GM12873 (cell line): ENCODE measurements around the gene ASB1.

ENCODE experiments used
- TF ChIP-seq, protein P1 (sequence below): IDR thresholded peaks from 2 replicates; pipeline ENCODE4 v1.5.1; 2012; ENCODE audit warnings: low read depth, mild to moderate bottlenecking, moderate library complexity, low read length, control low read depth; ENCODE audit not compliant: insufficient read depth; ENCODE audit errors: missing control alignments

The ASB1 gene

DNA sequence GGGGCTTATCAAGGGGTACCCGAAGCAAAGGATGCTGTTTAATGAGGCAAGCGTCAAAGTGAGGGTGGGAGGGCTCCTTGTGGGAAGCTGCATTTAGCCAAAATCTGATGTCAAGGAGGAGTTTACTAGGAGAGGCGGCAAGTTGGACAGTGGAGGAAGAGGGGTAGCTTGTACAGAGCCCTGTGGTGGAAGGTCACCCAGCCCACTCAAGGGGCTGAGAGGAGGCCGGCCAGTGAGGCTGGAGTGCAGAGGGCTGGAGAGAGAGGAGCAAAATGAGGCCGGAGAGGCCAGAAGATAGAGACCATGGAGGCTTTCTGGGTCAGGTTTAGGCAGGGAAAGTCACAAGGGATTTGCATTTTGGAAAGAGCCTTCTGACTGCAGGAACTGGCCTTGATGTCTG is 49.5 kb downstream of the ASB1 start:
- TF ChIP-seq, protein P1, sequence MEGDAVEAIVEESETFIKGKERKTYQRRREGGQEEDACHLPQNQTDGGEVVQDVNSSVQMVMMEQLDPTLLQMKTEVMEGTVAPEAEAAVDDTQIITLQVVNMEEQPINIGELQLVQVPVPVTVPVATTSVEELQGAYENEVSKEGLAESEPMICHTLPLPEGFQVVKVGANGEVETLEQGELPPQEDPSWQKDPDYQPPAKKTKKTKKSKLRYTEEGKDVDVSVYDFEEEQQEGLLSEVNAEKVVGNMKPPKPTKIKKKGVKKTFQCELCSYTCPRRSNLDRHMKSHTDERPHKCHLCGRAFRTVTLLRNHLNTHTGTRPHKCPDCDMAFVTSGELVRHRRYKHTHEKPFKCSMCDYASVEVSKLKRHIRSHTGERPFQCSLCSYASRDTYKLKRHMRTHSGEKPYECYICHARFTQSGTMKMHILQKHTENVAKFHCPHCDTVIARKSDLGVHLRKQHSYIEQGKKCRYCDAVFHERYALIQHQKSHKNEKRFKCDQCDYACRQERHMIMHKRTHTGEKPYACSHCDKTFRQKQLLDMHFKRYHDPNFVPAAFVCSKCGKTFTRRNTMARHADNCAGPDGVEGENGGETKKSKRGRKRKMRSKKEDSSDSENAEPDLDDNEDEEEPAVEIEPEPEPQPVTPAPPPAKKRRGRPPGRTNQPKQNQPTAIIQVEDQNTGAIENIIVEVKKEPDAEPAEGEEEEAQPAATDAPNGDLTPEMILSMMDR, result no peak

DNA sequence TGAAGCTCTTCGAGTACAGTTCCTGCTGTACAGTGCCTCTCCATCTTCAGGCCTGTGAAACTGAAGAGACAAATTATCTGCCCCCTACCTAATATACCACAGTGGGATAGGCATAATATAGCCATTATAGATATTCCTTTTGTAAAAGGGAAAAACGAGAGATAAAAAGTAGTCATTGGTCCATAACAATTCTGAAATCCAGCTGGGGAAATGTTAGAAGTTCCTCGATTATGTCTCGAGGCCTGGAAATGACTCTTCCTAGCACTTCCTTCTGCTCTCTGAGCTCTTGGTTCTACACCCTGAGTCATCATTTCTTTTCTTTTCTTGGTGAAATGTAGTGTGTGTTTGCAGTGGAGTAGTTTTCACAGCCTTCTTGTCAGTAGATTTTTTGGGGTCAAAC is 51.5 kb downstream of the ASB1 start:
- TF ChIP-seq, protein P1, result no peak

DNA sequence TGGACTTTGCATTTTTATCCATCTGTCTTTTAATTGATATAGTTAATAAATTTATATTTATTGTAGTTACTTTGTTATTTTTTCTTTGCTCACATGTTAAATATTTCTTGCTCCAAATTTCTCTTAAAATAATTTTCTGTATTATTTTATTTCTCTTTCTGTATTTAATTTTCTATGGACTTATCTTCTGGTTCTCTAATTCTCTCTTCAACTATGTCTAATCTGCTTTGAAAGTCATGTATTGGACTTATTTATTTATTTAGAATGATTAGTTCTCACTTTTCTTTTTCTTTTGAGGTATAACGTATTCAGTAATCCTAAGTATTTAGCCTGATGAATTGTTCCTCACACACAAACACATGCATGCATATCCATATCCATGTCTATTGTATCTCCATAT is 53.1 kb downstream of the ASB1 start:
- TF ChIP-seq, protein P1, result no peak

DNA sequence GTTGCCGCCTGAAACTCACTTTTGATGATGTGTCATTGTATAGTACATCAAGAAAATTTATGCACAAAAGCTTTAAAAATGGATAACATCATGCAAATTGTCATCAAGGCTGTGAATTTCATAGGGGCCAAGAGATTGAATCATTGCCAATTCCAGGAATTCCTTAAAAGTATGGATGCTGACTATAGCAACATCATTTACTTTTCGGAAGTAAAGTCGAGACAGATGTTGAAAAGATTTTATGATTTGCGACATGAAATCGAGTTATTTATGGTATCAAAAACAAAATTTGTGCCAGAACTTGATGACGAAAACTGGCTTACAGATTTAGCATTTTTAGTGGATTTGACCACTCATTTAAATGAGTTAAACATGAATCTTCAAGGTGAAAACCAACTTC is 56.3 kb downstream of the ASB1 start:
- TF ChIP-seq, protein P1, result no peak

DNA sequence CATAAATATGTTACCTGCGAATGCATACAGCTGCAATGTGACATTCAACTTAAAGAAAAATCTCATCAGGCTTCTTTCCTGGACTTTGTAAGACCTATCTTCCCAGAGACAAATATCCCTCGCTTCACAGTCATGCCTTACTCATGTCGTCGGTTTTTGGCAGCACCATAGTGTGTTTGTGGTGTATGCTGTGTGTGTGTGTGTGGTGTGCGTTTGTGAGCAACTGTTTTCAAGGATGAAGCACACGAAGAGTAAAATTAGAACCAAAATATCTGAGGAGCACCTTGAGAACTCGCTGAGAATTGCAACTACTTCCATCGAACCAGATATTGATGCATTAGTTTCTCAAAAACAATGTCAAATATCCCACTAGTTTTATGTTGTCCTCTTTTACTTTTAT is 56.9 kb downstream of the ASB1 start:
- TF ChIP-seq, protein P1, result no peak

DNA sequence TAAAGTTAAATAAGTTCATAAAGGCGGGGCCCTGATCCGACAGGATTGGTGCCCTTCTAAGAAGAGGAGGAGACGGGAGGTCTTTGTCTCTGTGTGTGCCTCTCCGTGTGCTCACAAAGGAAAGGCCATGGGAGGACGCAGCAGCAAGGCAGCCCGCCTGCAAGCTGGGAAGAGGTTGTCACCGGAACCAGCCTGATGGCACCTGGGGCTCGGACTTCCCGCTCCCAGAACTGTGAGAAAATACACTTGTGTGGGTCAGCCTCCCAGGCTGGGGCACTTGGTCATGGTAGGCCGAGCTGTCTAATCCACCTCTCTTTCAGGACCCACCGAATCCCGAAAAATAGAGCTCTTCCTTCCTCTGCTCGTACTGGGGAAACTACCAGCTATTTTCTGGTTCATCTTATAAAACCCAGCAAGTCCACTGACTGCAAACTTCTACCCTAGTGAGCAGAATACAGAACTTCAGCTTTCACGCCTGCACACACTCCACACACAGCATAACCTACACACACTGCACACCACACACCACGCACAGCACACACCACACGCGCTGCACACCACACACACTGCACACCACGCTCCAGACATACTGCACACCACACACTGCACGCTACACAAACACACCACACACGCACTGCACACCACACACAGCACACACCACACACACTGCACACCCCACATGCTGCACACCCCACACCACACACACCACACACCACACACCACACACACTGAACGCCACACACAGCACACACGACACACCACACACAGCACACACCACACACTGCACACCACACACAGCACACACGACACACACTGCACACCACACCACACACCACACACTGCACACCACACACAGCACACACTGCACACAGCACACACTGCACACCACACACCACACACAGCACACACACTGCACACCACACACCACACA is 58.1 kb downstream of the ASB1 start:
- TF ChIP-seq, protein P1, result no peak

DNA sequence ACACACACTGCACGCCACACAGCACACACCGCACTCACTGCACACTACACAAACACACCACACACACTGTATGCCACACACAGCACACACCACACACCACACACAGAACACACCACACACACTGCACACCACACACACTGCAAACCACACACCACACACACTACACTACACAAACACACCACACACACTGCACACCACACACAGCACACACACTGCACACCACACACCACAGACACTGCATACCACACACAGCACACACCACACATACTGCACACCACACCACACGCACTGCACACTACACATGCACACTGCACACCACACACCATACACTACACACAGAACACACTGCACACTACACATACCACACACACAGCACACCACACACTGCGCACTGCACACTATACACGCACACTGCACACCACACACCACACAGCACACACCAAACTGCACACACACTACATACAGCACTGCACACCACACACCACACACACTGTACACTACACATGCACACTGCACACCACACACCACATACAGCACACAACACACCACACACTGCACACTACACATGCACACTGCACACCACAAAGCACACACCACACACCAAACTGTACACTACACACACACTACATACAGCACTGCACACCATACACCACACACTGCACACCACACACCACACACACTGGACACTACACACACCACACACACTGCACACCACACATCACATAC is 59.6 kb downstream of the ASB1 start:
- TF ChIP-seq, protein P1, result no peak
